Skeletal muscle cell (primary cell): ENCODE data around the gene HSD11B1L.

Source experiments
- DNase-seq: peaks from one replicate; pipeline ENCODE4 v3.0.0-alpha.2; 2010; ENCODE audit warnings: low read depth
- H3K4me3 ChIP-seq: 2 replicates; pipeline ENCODE4 v1.5.1; 2011; ENCODE audit warnings: low read depth, mild to moderate bottlenecking, control low read depth, low read length, moderate library complexity

Gene HSD11B1L

DNA sequence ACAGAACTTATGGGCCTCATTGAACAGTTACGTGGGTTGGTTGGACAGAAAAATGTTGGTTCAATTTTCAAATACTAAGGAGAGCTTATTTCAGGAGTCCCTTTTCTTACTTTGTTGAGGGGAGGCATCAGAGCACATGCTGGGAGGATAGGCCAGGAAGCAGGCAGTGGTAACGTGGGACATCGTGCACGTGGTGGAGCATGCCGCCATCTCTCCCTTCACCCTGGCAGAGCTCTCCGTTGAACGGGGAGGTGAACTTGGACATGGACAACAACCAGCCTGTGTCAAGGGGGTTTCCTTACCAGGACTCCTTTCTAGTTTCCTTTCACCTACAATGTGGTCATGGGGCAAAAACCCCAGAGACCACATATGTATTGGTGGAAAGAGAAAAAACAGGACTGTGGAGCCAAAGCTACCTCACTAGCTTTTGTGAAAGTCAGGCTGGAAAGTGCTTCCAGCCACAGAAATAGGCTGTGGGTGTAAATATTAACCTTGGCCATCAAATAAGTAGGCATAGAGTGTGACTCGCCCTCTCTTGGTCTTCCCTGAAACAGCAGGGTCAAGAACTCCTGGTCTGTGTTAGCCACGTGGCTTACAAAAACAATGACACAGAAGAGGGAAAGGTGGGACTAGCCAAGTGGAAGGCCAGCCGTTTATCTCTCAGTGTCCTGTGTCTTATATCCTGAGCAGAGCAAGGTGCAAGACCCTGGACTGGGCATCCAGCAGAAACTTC is 14.9 kb upstream of the HSD11B1L start:
- peak; percentile 51 for DNase-seq
- no peak overlapping the region for H3K4me3 ChIP-seq

DNA sequence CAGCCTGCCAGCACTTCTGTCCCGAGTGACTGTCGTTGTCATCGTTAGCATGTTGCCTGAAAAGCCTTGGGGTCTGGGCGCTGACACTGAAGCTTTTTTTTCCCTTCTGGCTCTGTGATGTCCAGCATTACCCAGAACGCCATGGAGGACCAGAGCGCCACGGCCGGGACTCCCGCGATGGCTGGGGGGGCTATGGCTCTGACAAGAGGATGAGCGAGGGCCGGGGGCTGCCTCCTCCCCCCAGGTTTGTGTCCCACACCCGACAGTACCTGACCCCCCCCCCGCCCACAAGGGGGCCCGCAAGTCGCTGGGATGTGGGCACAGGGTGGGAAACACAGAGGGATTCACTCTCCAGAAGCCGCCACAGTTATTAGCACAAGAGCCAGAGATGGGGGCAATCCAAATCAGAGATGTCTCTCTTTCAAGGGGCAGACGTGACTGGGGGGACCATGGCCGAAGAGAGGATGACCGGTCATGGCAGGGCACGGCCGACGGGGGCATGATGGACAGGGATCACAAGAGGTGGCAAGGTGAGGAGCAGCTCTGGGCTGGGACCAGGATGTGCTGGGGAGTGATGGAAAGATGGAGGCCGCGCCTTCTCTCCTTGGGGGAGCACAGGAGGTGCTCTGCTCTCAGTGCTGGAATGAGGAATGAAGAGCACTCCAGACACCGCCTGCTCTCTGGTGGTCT is 13.8 kb upstream of the HSD11B1L start:
- no peak for DNase-seq
- no peak overlapping the region for H3K4me3 ChIP-seq

DNA sequence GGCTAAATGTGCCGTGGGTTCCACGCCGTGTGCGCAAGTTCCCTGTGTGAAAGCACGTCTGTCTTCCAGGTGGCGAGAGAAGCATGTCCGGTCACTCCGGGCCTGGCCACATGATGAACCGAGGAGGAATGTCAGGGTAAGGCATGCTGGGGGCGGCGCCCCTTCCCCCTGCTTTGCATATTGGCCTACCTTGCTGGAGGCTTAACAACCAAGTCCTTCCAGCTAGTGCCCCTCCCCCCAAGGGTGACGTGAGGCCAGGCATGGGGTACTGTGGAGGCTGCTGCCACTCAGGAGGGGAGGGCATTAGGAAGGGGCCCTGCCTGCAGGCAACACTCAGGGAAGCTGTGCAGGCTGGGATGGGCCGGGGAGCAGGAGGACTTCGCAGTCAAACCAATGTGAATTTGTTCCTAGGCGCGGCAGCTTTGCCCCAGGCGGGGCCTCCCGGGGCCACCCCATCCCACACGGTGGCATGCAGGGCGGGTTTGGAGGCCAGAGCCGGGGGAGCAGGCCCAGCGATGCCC is 13.0 kb upstream of the HSD11B1L start:
- no peak for DNase-seq
- H3K4me3 ChIP-seq, result no peak overlapping the region

DNA sequence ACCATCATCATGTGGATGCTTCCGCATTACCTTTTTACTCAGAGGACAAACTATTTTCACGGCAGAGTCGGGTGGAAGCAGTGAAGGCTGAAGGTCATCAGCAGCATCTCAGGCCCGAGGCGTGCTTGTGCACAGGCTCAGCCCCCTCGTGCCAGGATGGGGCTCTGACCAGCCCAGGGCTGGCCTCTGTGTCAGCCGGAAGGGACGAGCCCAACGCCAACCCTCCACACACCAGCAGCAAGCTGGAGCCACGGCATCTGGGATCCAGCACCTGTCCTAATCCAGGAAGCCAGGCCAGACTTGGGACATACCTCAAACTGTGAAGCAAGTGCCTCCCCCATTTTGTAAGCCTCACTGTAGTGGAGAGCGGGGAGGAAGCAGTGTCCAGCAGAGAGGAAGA is 11.6 kb upstream of the HSD11B1L start:
- no peak for DNase-seq
- no peak overlapping the region for H3K4me3 ChIP-seq

DNA sequence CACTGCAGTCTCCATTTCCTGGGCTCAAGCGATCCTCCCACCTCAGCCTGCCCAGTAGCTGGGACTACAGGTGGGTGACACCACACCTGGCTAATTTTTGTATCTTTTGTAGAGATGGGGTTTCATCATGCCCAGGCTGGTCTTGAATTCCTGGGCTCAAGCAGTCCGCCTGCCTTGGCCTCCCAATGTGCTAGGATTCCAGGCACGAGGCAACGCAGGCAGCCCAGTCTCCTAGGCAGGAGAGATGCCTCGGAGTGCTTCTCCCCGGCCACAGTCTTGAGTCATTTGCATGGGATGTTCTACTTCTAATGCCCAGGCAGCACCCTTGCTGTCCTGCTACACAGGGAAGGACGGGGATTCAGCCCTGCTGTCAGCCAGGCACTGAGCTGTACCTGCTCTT is 9.2 kb upstream of the HSD11B1L start:
- DNase-seq, result no peak
- no peak overlapping the region for H3K4me3 ChIP-seq

DNA sequence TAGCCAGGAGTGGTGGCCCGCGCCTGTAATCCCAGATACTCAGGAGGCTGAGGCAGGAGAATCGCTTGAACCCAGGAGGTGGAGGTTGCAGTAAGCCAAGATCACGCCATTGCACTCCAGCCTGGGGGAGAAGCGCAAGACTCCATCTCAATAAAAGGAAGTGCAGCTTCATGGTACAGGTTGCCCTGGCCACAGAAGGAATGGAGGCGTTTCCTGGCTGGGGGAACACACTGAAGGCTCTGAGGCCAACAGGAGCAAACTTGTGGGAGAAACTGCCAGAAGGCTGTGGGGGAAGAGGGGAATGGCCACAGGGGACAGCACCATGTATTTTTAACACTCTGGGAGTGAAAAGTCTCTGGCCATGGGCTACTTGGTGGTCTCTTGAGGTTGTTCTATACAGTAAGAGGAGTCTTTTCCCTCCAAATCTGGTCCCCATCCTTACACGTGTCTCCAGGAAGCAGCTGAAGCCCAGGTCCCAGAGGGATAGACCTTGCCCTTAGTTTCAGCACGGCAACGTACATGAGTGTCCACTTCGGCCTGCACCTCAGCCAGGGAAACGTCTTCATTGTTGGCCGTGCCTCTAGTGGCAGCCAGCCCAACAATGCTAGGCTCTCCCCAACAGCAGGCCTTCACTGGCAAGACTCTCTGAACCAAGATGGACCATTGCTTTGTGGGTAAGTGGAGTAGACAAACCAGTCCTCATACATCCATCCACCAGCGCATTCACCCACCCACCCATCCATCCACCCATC is 7.9 kb upstream of the HSD11B1L start:
- DNase-seq, result no peak
- H3K4me3 ChIP-seq, result no peak overlapping the region

DNA sequence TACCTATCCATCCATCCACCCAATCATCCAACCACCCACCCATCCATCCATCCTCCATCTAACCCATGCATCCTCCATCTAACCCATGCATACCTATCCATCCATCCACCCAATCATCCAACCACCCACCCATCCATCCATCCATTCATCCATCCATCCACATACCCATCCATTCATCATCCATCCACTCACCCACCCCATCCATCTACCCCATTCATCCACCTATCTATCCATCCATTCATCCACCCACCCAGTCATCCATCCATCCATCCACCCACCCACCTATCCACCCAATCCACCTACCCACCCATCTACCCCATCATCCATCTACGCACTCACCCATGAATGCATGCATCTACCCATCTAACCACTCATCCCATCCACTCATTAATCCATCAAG is 7.1 kb upstream of the HSD11B1L start:
- no peak for DNase-seq
- H3K4me3 ChIP-seq, result no peak overlapping the region

DNA sequence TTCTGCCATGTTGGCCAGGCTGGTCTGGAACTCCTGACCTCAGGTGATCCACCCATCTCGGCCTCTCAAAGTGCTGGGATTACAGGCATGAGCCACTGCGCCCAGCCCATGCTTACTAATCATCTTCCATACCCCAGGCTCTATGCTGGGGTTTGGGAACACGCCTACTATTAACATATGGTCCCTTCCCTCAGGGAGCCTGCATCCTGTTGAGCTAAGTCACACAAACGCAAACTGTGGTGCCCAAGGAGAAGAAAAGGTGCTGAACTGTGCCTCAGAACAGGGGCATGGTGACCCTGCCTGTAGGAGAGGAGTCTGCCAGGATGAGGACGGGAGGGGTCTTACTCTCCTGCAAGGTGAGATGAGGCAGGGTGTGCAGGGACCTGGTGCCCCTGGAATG is 6.1 kb upstream of the HSD11B1L start:
- DNase-seq, result no peak
- H3K4me3 ChIP-seq, result no peak overlapping the region

DNA sequence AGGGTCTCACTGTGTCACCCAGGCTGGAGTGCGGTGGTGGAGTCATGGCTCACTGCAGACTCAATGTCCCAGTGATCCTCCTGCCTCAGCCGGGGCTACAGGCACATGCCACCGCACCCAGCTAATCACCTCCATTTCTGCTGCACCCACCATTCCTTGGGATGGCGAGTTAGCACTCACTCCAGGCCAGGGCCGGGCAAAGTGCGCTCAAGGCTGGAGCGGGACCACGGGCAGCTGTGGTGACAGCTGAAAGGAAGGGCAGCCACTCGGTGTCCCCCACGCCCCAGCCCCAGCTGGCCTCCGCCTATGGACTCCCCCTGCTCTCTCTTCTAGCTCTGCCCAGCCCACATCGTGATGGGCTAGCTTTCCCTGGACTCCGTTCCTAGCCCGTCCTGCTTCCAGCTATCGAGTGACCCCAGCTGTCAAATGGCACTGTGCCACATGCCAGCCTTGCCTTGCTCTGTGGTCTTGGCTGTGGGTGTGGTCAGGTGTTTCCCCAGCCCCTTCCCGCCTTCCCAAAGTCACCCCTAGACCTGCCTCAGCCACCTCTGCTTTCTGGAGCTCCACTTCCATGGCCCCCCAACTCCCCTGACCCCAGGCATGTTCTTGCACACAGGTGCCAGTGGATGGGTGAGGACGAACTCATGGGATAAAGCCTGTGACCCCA is 4.6 kb upstream of the HSD11B1L start:
- no peak for DNase-seq
- H3K4me3 ChIP-seq, result no peak overlapping the region

DNA sequence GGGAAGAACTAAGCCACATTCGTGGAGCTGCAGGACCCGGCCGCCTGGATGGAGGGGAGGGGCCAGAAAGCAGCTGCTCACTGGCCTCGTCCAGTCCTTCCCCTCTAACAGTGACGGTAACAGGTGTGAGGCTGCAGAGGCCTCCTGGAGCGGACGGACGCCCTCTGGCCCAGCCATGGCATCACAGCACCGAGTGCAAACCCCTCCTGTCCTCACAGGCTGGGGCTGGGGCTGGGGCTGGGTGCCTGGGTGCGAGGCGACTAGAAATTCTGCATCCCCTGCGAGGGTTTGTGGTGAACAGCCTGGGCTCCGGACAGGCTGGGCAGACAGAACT is 4.1 kb upstream of the HSD11B1L start:
- H3K4me3 ChIP-seq, result no peak overlapping the region
- DNase-seq, result no peak

DNA sequence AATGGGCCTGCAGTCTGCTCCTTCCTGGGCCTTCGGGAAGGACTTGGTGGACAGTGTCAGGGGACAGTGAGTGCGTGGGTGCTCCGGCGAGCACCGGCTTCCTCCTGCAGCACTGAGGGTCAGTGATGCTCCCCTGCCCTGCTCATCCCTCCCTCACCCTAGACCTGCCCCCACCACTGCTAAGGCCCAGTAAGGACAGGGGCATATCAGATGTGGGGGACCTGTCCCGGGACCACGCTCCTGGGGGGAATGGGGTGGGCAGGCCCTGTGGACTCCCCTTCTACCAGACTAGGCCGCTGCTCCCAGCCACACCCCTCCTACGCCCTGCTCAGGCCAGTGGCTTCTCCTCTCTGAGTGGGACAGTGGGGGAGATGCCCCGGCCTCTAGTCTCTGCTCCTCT is 3.7 kb upstream of the HSD11B1L start:
- DNase-seq, result no peak
- H3K4me3 ChIP-seq, result no peak overlapping the region

DNA sequence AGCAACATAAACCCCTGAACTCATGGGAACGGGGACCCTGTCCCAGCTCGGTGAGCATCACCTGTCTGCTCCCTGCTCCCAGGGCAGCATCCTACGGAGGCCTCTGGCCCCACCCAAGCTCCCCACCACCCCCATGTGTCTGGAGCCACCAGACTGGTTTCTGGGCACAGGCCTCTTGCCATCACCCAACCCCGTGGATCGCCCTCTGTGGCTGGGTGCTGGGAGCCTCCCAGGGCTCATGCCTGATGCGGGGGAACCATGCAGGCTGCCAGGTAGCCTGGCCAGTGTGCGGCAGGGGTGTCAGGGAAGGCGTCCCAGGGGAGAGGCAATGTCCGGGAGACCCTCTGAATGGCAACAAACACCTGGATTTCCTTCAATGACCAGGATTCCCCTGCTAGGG is 3.2 kb upstream of the HSD11B1L start:
- H3K4me3 ChIP-seq, result no peak overlapping the region
- DNase-seq, result no peak

DNA sequence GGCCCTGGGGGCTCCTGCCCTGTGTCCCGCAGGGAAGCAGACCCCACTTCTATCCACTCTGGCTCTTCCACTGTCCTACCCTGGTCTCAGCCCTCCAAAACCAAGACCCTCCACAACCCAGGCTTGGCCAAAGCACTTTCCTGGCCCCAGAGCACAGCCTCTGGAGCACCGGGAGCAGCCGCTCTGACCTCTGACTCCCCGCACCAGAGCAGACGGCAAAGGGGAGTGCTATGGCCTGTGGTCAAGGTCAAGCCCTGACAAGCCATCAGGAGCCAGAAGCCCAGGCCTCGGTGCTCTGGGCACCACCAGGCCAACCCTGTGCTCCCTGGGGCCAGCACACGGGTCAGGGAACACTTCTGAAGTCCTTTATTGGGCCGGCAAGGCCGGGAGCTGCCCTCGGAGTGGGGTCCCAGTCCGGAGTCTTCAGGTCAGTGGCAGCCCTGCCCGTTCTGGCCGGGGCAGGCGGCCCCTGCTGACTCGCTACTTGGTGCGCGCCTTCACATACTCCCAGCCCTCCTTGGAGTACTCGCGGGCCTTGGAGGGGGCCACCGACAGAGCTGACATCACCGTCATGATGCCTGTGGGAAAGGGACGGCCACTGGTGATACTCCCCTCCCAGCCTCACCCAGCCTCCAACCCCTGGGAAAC is 2.6 kb upstream of the HSD11B1L start:
- no peak for DNase-seq
- H3K4me3 ChIP-seq, result no peak overlapping the region

DNA sequence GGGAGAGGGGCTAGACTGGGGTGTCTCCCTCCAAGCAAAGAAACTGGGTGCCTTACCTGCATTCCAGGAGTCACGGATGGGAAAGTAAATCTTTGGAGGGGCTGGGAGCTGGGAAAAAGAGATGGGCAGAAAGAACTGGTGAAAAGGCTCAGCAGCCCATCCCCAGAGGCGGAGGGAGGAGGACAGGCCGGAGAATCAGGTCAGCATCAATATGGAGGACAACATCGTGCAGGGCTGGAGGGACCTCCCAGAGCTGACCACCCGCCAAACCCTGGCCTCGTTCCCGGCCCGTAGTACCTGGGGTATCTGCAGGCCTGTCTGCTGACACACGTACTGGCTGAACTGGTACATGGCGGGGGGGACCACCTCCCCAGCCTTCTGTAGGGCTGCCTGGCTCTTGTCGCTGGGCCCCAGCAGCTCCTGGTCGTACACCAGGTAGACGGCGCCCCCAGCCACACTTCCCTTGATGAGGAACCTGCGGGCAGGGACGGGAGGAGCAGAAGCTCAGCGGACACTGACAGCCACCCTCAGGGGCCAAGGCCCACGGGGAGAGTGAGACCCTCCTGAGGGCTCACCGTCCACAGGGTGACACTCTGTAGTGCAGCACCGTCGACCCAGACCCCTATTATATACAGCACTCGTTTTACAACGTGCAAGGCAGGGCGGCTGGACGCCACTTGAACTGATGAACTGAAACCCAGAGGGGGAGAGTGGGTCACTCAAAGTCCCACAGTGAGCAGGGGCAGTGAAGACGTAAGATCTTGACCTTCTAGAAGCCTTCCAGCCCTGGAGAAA is 1.3 kb upstream of the HSD11B1L start:
- DNase-seq, result no peak
- H3K4me3 ChIP-seq, result peak overlapping the region; percentile 99

DNA sequence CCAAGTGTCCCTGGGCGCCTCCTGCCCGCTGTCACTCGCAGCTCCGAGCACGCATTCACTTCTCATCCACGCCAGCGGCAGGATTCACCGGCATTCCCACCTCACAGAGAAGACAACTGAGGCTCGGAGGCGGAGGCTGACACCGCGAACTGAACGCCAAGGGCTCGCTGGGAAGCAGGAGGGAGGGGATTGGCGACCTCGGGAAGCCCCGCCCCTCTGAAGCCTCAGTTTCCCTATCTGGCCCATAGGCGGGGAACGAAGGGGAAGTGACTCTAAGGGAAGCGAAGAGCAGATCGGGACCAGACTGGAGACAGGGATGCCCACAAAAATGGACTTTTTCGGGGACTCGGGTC is 767 bp upstream of the HSD11B1L start:
- DNase-seq, result no peak
- H3K4me3 ChIP-seq, result peak overlapping the region; percentile 99

DNA sequence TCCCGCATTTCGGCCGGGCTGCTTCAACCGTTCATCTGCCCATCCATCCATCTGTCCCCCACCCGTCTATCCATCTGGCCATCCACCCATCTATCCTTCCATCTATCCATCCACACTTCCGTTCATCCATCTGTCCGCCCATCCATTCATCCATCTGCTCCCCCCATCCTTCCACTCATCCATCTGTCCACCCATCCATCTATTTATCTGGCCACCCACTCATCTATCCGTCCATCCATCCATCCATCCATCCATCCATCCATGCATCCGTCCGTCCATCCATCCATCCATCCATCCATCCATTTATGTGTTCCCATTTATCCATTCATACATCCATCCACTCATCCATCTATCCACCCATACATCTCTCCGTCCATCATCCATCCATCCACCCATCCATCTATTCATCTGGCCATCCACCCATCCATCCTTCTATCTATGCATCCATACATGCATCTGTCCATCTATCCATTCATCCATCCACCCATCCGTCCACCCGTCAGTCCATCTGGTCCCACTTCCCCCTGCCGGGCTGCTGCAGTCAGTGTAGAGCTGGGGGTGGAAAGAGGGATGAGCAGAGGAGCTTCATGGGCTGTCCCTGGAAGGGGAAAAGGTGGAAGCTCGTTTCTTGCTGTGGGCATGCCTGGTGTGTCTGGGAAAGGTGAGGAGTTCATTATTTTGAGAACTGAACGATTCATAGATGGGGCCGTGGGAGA is 722 bp downstream of the HSD11B1L start:
- DNase-seq, result no peak
- H3K4me3 ChIP-seq, result peak overlapping the region; percentile 99

DNA sequence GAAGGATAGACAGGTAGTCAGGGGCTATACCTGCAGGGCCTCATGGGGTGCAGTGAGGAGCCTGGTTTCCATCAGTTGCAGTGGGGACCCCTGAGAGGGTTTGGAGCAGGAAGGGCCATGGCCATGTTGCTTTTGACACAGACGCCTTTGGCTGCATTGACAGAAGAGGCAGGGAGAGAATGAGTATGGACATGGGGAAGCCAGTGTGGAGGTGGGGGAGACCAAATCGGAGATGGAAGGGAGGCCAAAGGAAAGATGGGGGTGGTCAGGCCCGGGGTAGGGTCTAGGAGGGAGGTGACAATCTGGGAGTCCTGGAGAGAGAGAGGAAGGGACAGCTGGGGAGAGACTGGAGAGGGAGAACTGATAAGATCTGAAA is 1.3 kb downstream of the HSD11B1L start:
- no peak for DNase-seq
- H3K4me3 ChIP-seq, result no peak overlapping the region

DNA sequence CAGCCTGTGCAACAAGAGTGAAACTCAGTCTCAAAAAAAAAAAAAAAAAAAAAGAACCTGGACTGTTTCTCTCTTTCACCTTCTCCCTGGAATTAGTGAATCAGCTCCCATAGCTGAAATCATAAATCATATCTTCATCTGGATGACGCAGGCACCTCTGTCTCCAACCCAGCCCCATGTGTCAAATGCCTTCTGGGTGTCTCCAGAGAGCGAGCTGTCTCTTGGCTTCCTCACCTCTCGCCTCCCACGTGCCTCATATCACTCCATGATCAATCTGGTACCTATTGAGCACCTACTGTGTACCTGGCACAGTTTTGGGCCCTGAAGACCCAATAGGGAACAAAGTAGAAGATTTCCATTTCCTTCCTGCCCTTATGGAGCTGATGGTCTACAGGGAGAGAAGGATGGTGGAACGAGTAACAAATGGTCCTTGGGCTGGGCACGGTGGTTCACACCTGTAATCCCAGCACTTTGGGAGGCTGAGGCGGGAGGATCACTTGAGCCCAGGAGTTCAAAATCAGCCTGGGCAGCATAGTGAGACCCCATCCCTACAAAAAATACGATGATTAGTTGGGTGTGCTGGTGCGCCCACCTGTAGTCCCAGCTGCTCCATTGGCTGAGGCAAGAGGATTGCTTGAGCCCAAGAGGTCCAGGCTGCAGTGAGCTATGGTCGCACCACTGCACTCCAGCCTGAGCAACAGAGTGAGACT is 2.5 kb downstream of the HSD11B1L start:
- no peak overlapping the region for H3K4me3 ChIP-seq
- no peak for DNase-seq
